ENCODE measurements around the gene CELA2B.

Gene CELA2B

GRCh38 chr1:15449567-15449966 lies 26.3 kb upstream of the CELA2B start:
- H3K27me3 ChIP-seq = no peaks in the 10 kb centered on the region
- no peak for DNase-seq
- no peak overlapping the region for H3K4me3 ChIP-seq (ENCODE audit: low read depth, low read length)
- no peaks in the 10 kb centered on the region for H3K9me3 ChIP-seq
- H3K4me1 ChIP-seq = no peaks in the 10 kb centered on the region
- H3K36me3 ChIP-seq = no peaks in the 10 kb centered on the region
- TF ChIP-seq CTCF (IDR thresholded peaks at IDR 0.05; ENCODE audit: low read depth, low read length) = no peak

GRCh38 chr1:15451014-15451722 lies 24.7 kb upstream of the CELA2B start:
- TF ChIP-seq CTCF (IDR thresholded peaks at IDR 0.05; ENCODE audit: low read depth, low read length) = no peak
- Histone ChIP-seq H3K4me3 (ENCODE audit: low read depth, low read length) (no peak overlapping the region), H3K36me3 (no peaks in the 10 kb centered on the region), H3K9me3 (no peaks in the 10 kb centered on the region), H3K27me3 (no peaks in the 10 kb centered on the region), H3K4me1 (no peaks in the 10 kb centered on the region)
- DNase-seq = no peak

GRCh38 chr1:15452216-15452615 lies 23.7 kb upstream of the CELA2B start:
- H3K27me3 ChIP-seq = no peaks in the 10 kb centered on the region
- no peaks in the 10 kb centered on the region for H3K36me3 ChIP-seq
- H3K4me3 ChIP-seq (ENCODE audit: low read depth, low read length) = no peak overlapping the region
- H3K9me3 ChIP-seq = no peaks in the 10 kb centered on the region
- no peak for TF ChIP-seq CTCF (IDR thresholded peaks at IDR 0.05; ENCODE audit: low read depth, low read length)
- no peak for DNase-seq
- H3K4me1 ChIP-seq = no peaks in the 10 kb centered on the region

- Histone ChIP-seq H3K4me1 (no peaks in the 10 kb centered on the region), H3K36me3 (no peaks in the 10 kb centered on the region), H3K9me3 (no peaks in the 10 kb centered on the region), H3K27me3 (no peaks in the 10 kb centered on the region), H3K4me3 (ENCODE audit: low read depth, low read length) (no peak overlapping the region)
- no peak for TF ChIP-seq CTCF (IDR thresholded peaks at IDR 0.05; ENCODE audit: low read depth, low read length)
- DNase-seq = no peak
Measured at GRCh38 chr1:15452866-15453571, 22.9 kb upstream of the CELA2B start.

GRCh38 chr1:15453734-15454133 lies 22.2 kb upstream of the CELA2B start:
- no peaks in the 10 kb centered on the region for H3K4me1 ChIP-seq
- no peak overlapping the region for H3K4me3 ChIP-seq (ENCODE audit: low read depth, low read length)
- H3K36me3 ChIP-seq = no peaks in the 10 kb centered on the region
- TF ChIP-seq CTCF (IDR thresholded peaks at IDR 0.05; ENCODE audit: low read depth, low read length) = no peak
- no peaks in the 10 kb centered on the region for H3K9me3 ChIP-seq
- H3K27me3 ChIP-seq = no peaks in the 10 kb centered on the region
- DNase-seq = no peak

GRCh38 chr1:15454256-15454655 lies 21.6 kb upstream of the CELA2B start:
- H3K27me3 ChIP-seq = no peaks in the 10 kb centered on the region
- DNase-seq = no peak
- no peaks in the 10 kb centered on the region for H3K9me3 ChIP-seq
- no peak overlapping the region for H3K4me3 ChIP-seq (ENCODE audit: low read depth, low read length)
- H3K4me1 ChIP-seq = no peaks in the 10 kb centered on the region
- TF ChIP-seq CTCF (IDR thresholded peaks at IDR 0.05; ENCODE audit: low read depth, low read length) = no peak
- H3K36me3 ChIP-seq = no peaks in the 10 kb centered on the region
